Natural killer cell (primary cell): ENCODE measurements around the gene CFAP70. TPM values are rescaled to one million over a fixed set of nuclear protein-coding genes. Genes with fewer than 3 reads are reported as not detected.

Source experiments
- ATAC-seq, 3 donors: fragments of 150-1000 bp in 2 of 3; fragments of 200-7000 bp in 1 of 3; cut with Tn5 transposase; 1 replicate in 1 of 3; 2 replicates in 2 of 3; pipeline ENCODE4 v1.10.0; 2021; ENCODE audit warnings: mild to moderate bottlenecking in 2 of 3, moderate library complexity in 2 of 3
- DNase-seq, 2 donors: peaks; one replicate each; pipeline versions ENCODE4 v3.0.0 to v3.0.0-alpha.2; 2013 to 2021; ENCODE audit warnings: mixed read lengths in 1 of 2
- H3K27ac ChIP-seq: one replicate; pipeline ENCODE4 v1.5.1; 2013; ENCODE audit warnings: mild to moderate bottlenecking, low read length
- H3K27me3 ChIP-seq: one replicate; pipeline ENCODE4 v1.6.1; 2013; ENCODE audit warnings: low read length; ENCODE audit not compliant: control insufficient read depth, insufficient read depth
- H3K36me3 ChIP-seq: one replicate; pipeline ENCODE4 v1.6.1; 2013; ENCODE audit warnings: low read length; ENCODE audit not compliant: control insufficient read depth, insufficient read depth
- H3K4me1 ChIP-seq: one replicate; pipeline ENCODE4 v1.6.1; 2013; ENCODE audit warnings: low read length; ENCODE audit not compliant: control insufficient read depth, insufficient read depth
- H3K4me3 ChIP-seq: one replicate; pipeline ENCODE4 v1.5.1; 2013; ENCODE audit warnings: low read length
- H3K9me3 ChIP-seq: one replicate; pipeline ENCODE4 v1.6.1; 2013; ENCODE audit warnings: low read length; ENCODE audit not compliant: control insufficient read depth, insufficient read depth
- H3K27ac Mint-ChIP-seq, 2 donors: one replicate each; pipeline ENCODE4 v1.8.0; 2022; ENCODE audit warnings: mild to moderate bottlenecking in 2 of 2, mixed read lengths in 2 of 2, moderate library complexity in 1 of 2
- H3K27me3 Mint-ChIP-seq, 2 donors: one replicate each; pipeline ENCODE4 v1.8.0; 2022; ENCODE audit warnings: low read depth in 2 of 2, mixed read lengths in 2 of 2
- H3K36me3 Mint-ChIP-seq: one replicate; pipeline ENCODE4 v1.8.0; 2022; ENCODE audit warnings: mixed read lengths
- H3K4me1 Mint-ChIP-seq, 2 donors: one replicate each; pipeline ENCODE4 v1.8.0; 2022; ENCODE audit warnings: mixed read lengths in 2 of 2
- H3K4me3 Mint-ChIP-seq: one replicate; pipeline ENCODE4 v1.8.0; 2022; ENCODE audit warnings: mild to moderate bottlenecking, moderate library complexity, mixed read lengths
- H3K9me3 Mint-ChIP-seq, 2 donors: one replicate each; pipeline ENCODE4 v1.8.0; 2022; ENCODE audit warnings: mixed read lengths in 2 of 2
- CTCF ChIP-seq: fragments of 200-600 bp; IDR thresholded peaks from one replicate; pipeline ENCODE4 v1.8.0; 2022; ENCODE audit warnings: antibody characterized with exemption
- WGBS: methylation state at CpG from one replicate; pipeline ENCODE4 v1.1.7; 2013; ENCODE audit warnings: missing lambda C conversion rate; ENCODE audit not compliant: insufficient coverage; 5-methylcytosine and 5-hydroxymethylcytosine counted together
- intact Hi-C: fragments of 100-400 bp; cut with micrococcal nuclease; formaldehyde crosslinking; loops from one replicate; pipeline ENCODE4 v1.14.2; 2022
- total RNA-seq, 4 donors: library from RNA; stranded (reverse); fragments of 120-200 nt in 1 of 4; gene quantifications; one replicate each; pipeline versions ENCODE4 v1.2.3 to v1.2.4, GENCODE V29; 2013 to 2022

Gene CFAP70
- total RNA-seq, 3 donors from 2014 or later (not counting 1 experiment from before 2014, with no cell fraction given): 0.28 to 2.9 (median 0.95) TPM

GRCh38 chr10:73263693-73264347, 94.8 kb downstream of the CFAP70 start:
- Histone ChIP-seq H3K27me3 (no peaks in the 10 kb centered on the region), H3K4me3 (no peak overlapping the region), H3K27ac (no peak overlapping the region), H3K4me1 (no peaks in the 10 kb centered on the region), H3K36me3 (no peaks in the 10 kb centered on the region), H3K9me3 (peaks cover 2% of the 10 kb centered on the region)
- H3K27ac Mint-ChIP-seq: no peak overlapping the region
- no peaks in the 10 kb centered on the region for H3K4me1 Mint-ChIP-seq
- no peak for ATAC-seq
- H3K36me3 Mint-ChIP-seq: peaks cover 6% of the 10 kb centered on the region
- peaks cover under 1 to 3% of the 10 kb centered on the region in 2 donors for H3K9me3 Mint-ChIP-seq
- intact Hi-C loops: loop anchor here (1.0 kb wide), 1 partner anchor 380 kb away; no protein-coding TSS in a partner anchor
- no CpG with 5 or more reads among the region's 1 CpG for WGBS
- no peak overlapping the region for H3K4me3 Mint-ChIP-seq
- TF ChIP-seq CTCF: peak; percentile 34
- peak in 1 of 2 donors; percentile 29 for DNase-seq
- peaks cover 0 to 13% of the 10 kb centered on the region in 2 donors for H3K27me3 Mint-ChIP-seq

- Histone ChIP-seq H3K27ac (no peak overlapping the region), H3K27me3 (no peaks in the 10 kb centered on the region), H3K9me3 (peaks cover 5% of the 10 kb centered on the region), H3K36me3 (no peaks in the 10 kb centered on the region), H3K4me3 (no peak overlapping the region), H3K4me1 (no peaks in the 10 kb centered on the region)
- peaks cover 2 to 5% of the 10 kb centered on the region in 2 donors for H3K9me3 Mint-ChIP-seq
- peaks cover 8% of the 10 kb centered on the region for H3K36me3 Mint-ChIP-seq
- 100% methylated on average over 2 of the region's 5 CpGs for WGBS
- peaks cover 0 to 13% of the 10 kb centered on the region in 2 donors for H3K27me3 Mint-ChIP-seq
- no peak for DNase-seq
- intact Hi-C loops: no loop called here
- no peak overlapping the region for H3K27ac Mint-ChIP-seq
- H3K4me1 Mint-ChIP-seq: no peaks in the 10 kb centered on the region
- no peak overlapping the region for H3K4me3 Mint-ChIP-seq
- ATAC-seq: no peak
- no peak for TF ChIP-seq CTCF
Measured at GRCh38 chr10:73262880-73263555, 95.6 kb downstream of the CFAP70 start.

DNA sequence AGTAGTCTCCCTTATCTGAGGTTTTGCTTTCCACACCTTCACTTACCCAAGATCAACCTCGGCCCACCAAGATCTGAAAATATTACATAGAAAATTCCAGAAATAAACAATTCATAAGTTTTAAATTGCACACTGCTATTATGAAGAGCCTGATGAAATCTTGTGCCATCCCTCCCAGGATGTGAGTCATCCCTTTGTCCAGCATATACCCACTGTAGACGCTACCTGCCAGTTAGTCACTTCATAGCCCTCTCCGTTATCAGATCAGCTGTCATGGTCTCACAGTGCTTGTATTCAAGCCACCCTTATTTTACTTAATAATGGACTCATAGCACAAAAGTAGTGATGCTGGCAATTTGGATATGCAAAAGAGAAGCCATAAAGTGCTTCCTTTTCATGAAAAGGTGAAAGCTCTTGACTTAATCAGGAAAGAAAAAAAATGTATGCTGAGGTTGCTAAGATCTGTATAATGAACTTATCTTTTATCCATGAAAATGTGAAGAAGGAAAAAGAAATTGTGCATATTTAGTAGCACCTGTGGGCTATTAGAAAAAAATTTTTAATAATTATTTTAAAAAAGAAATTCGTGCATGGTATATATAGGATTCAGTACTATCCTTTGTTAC, 96.4 kb downstream of the CFAP70 start:
- intact Hi-C loops: no loop called here
- ATAC-seq (no peak), DNase-seq (no peak)
- Histone ChIP-seq H3K36me3 (no peaks in the 10 kb centered on the region), H3K4me3 (no peak overlapping the region), H3K4me1 (no peaks in the 10 kb centered on the region), H3K9me3 (peaks cover 5% of the 10 kb centered on the region), H3K27me3 (no peaks in the 10 kb centered on the region), H3K27ac (no peak overlapping the region)
- H3K4me3 Mint-ChIP-seq: no peak overlapping the region
- H3K27me3 Mint-ChIP-seq: peaks cover 0 to 13% of the 10 kb centered on the region in 2 donors
- peaks cover 2 to 5% of the 10 kb centered on the region in 2 donors for H3K9me3 Mint-ChIP-seq
- WGBS: 80% methylated on average over 4 of the region's 4 CpGs
- H3K27ac Mint-ChIP-seq: no peak overlapping the region
- no peak for TF ChIP-seq CTCF
- H3K36me3 Mint-ChIP-seq: peaks cover 8% of the 10 kb centered on the region
- H3K4me1 Mint-ChIP-seq: no peaks in the 10 kb centered on the region
